PC-9 (cell line): ENCODE results near the gene HSPA12B. TPM values are rescaled to one million over a fixed set of nuclear protein-coding genes. Genes with fewer than 3 reads are reported as not detected.

Source experiments
- BruUV-seq: library from RNA; stranded (reverse); fragments of 400-500 nt; replicated peaks from 2 replicates; lab custom pipeline; 2021; lab: Mats Ljungman, UMichigan
- CTCF ChIA-PET: fragments of 300-600 bp; sonication (Branson Sonifier 250); formaldehyde crosslinking; loops from one replicate; lab custom pipeline; 2022; ENCODE audit warnings: antibody characterized with exemption; lab: Charles Lee
- POLR2A ChIA-PET: fragments of 300-600 bp; sonication (Branson Sonifier 250); formaldehyde crosslinking; loops from one replicate; lab custom pipeline; 2022; ENCODE audit warnings: antibody characterized with exemption; ENCODE audit not compliant: unreplicated experiment; lab: Charles Lee
- DNase-seq, 2 experiments: peaks; one replicate each; pipeline versions ENCODE4 v3.0.0 to v3.0.0-alpha.2; 2015 to 2022; ENCODE audit warnings: mixed read lengths in 1 of 2
- H2AFZ ChIP-seq: fragments of 200-600 bp; sonication (generic); 2 replicates; pipeline ENCODE4 v1.8.1; 2017; ENCODE audit warnings: antibody characterized with exemption
- H3F3A ChIP-seq: fragments of 200-600 bp; sonication (generic); 2 replicates; pipeline ENCODE4 v1.8.1; 2017; ENCODE audit warnings: antibody characterized with exemption, mild to moderate bottlenecking, low read depth; ENCODE audit not compliant: insufficient read depth
- H3K27ac ChIP-seq: fragments of 200-600 bp; sonication (generic); 2 replicates; pipeline ENCODE4 v1.6.1; 2016; ENCODE audit warnings: mixed run types
- H3K27me3 ChIP-seq: fragments of 200-600 bp; sonication (generic); 2 replicates; pipeline ENCODE4 v1.6.1; 2016; ENCODE audit warnings: low read depth, mixed run types; ENCODE audit not compliant: insufficient read depth
- H3K36me3 ChIP-seq: fragments of 200-600 bp; sonication (generic); 2 replicates; pipeline ENCODE4 v1.6.1; 2016; ENCODE audit warnings: low read depth, mixed run types
- H3K4me1 ChIP-seq: fragments of 200-600 bp; sonication (generic); replicated peaks from 2 replicates; pipeline ENCODE4 v1.6.1; 2016; ENCODE audit warnings: mixed run types; ENCODE audit not compliant: insufficient read depth
- H3K4me2 ChIP-seq: fragments of 200-600 bp; sonication (generic); 2 replicates; pipeline ENCODE4 v1.6.1; 2017; ENCODE audit warnings: mixed run types
- H3K4me3 ChIP-seq: fragments of 200-600 bp; sonication (generic); 2 replicates; pipeline ENCODE4 v1.6.1; 2016; ENCODE audit warnings: mixed run types
- H3K79me2 ChIP-seq: fragments of 200-600 bp; sonication (generic); 2 replicates; pipeline ENCODE4 v1.6.1; 2017; ENCODE audit warnings: low read depth, mixed run types
- H3K9me2 ChIP-seq: fragments of 200-600 bp; sonication (generic); 2 replicates; pipeline ENCODE4 v1.8.1; 2017; ENCODE audit warnings: mild to moderate bottlenecking; ENCODE audit not compliant: insufficient read depth
- H3K9me3 ChIP-seq: fragments of 200-600 bp; sonication (generic); 2 replicates; pipeline ENCODE4 v1.8.1; 2016; ENCODE audit warnings: low read depth; ENCODE audit not compliant: insufficient read depth
- H4K20me1 ChIP-seq: fragments of 200-600 bp; sonication (generic); 2 replicates; pipeline ENCODE4 v1.8.1; 2017; ENCODE audit not compliant: insufficient read depth
- CTCF ChIP-seq: fragments of 200-600 bp; sonication (generic); conservative IDR thresholded peaks from 2 replicates; pipeline ENCODE4 v1.6.1; 2017; ENCODE audit warnings: mixed run types, antibody characterized with exemption, mild to moderate bottlenecking, moderate library complexity
- EZH2 ChIP-seq: fragments of 200-600 bp; sonication (generic); IDR thresholded peaks from 2 replicates; pipeline ENCODE4 v1.8.0; 2017; ENCODE audit warnings: antibody characterized with exemption, low read depth
- intact Hi-C: fragments of 100-400 bp; cut with micrococcal nuclease; formaldehyde crosslinking; loops from one replicate; pipeline ENCODE4 v1.10.0; 2022; ENCODE audit not compliant: unreplicated experiment
- total RNA-seq: library from RNA; stranded (reverse); gene quantifications from 2 replicates; pipeline ENCODE4 v1.2.3, GENCODE V29; 2021

Gene HSPA12B
- total RNA-seq, 1 experiment from 2014 or later, result not detected

GRCh38 chr20:3760655-3761348, 28.3 kb downstream of the HSPA12B start:
- Histone ChIP-seq H3K4me3 (no peak overlapping the region), H2AFZ (no peak overlapping the region), H3F3A (no peaks in the 10 kb centered on the region), H3K9me2 (no peaks in the 10 kb centered on the region), H3K9me3 (no peaks in the 10 kb centered on the region), H3K36me3 (no peaks in the 10 kb centered on the region), H4K20me1 (no peaks in the 10 kb centered on the region; the same call in 1 of the 2 replicates), H3K27ac (no peak overlapping the region), H3K79me2 (no peaks in the 10 kb centered on the region), H3K4me2 (no peak overlapping the region), H3K4me1 (no peaks in the 10 kb centered on the region), H3K27me3 (no peaks in the 10 kb centered on the region)
- no TSS peak for BruUV-seq
- TF ChIP-seq EZH2 (no peak), CTCF (no peak)
- intact Hi-C loops, result no loop called here
- no peak for DNase-seq
- POLR2A ChIA-PET, result interaction anchor here (0.6 kb wide), 1 partner anchor 16 kb away, joined by 19 read pairs; no protein-coding TSS in a partner anchor
- CTCF ChIA-PET, result no interaction called here

GRCh38 chr20:3763671-3764601, 31.5 kb downstream of the HSPA12B start:
- Histone ChIP-seq H2AFZ (no peak overlapping the region), H3K4me1 (peaks cover 15% of the 10 kb centered on the region), H3F3A (peaks cover 10% of the 10 kb centered on the region), H3K36me3 (no peaks in the 10 kb centered on the region), H3K27me3 (no peaks in the 10 kb centered on the region), H3K27ac (no peak overlapping the region), H3K9me2 (no peaks in the 10 kb centered on the region), H3K79me2 (peaks cover 16% of the 10 kb centered on the region), H3K9me3 (no peaks in the 10 kb centered on the region), H4K20me1 (no peaks in the 10 kb centered on the region; the same call in none of the 2 replicates), H3K4me2 (no peak overlapping the region), H3K4me3 (no peak overlapping the region)
- BruUV-seq, result no TSS peak
- CTCF ChIA-PET, result interaction anchor here (0.6 kb wide), 1 partner anchor 14 kb away, joined by 4 read pairs; no protein-coding TSS in a partner anchor
- DNase-seq, result peak in 1 of 2 experiments; percentile 27
- intact Hi-C loops, result no loop called here
- POLR2A ChIA-PET, result no interaction called here
- TF ChIP-seq CTCF (no peak), EZH2 (no peak)

- Histone ChIP-seq H4K20me1 (no peaks in the 10 kb centered on the region; the same call in none of the 2 replicates), H3K4me2 (no peak overlapping the region), H2AFZ (no peak overlapping the region), H3K36me3 (no peaks in the 10 kb centered on the region), H3K9me2 (no peaks in the 10 kb centered on the region), H3K4me1 (peaks cover 22% of the 10 kb centered on the region), H3K79me2 (peaks cover 16% of the 10 kb centered on the region), H3K27me3 (no peaks in the 10 kb centered on the region), H3K27ac (no peak overlapping the region), H3F3A (peaks cover 17% of the 10 kb centered on the region), H3K9me3 (no peaks in the 10 kb centered on the region), H3K4me3 (no peak overlapping the region)
- intact Hi-C loops, result no loop called here
- BruUV-seq, result no TSS peak
- peak in 1 of 2 experiments; percentile 32 for DNase-seq
- CTCF ChIA-PET, result no interaction called here
- POLR2A ChIA-PET, result no interaction called here
- TF ChIP-seq EZH2, result no peak
- no peak for TF ChIP-seq CTCF
Measured at GRCh38 chr20:3764659-3765058, 32.2 kb downstream of the HSPA12B start.
